H1 (cell line): Measurements from ENCODE around the gene MKRN1. TPM values are rescaled to one million over a fixed set of nuclear protein-coding genes. Genes with fewer than 3 reads are reported as not detected.

Experiments used
- CTCF ChIA-PET: fragments of 300-600 bp; sonication (Branson Sonifier 250); formaldehyde crosslinking; loops from one replicate; lab custom pipeline; 2021; ENCODE audit not compliant: partially characterized antibody; lab: Charles Lee
- POLR2A ChIA-PET: fragments of 300-600 bp; sonication (Branson Sonifier 250); formaldehyde crosslinking; loops from one replicate; lab custom pipeline; 2021; ENCODE audit warnings: inconsistent platforms; ENCODE audit not compliant: partially characterized antibody; lab: Charles Lee
- DNase-seq, 2 experiments: peaks; one replicate each; pipeline versions ENCODE4 v3.0.0 to v3.0.0-alpha.2; 2010 to 2022; ENCODE audit warnings: low spot score in 2 of 2, low read depth in 1 of 2, mixed read lengths in 1 of 2
- FAIRE-seq: peaks from 2 replicates; lab custom pipeline; 2011; peaks lifted over from hg19 to GRCh38; lab: Jason Lieb, UNC
- H2AFZ ChIP-seq: 2 replicates; pipeline ENCODE4 v1.8.1; 2012; ENCODE audit warnings: low read length, inconsistent platforms
- H2AK5ac ChIP-seq: 2 replicates; pipeline ENCODE4 v1.6.1; 2013; ENCODE audit warnings: low read depth, low read length
- H2BK120ac ChIP-seq: replicated peaks from 2 replicates; pipeline ENCODE3; 2013; ENCODE audit warnings: low read depth, low read length, inconsistent platforms
- H2BK12ac ChIP-seq: 2 replicates; pipeline ENCODE4 v1.6.1; 2013; ENCODE audit warnings: low read depth, low read length
- H2BK15ac ChIP-seq: 2 replicates; pipeline ENCODE4 v1.6.1; 2013; ENCODE audit warnings: low read length
- H2BK20ac ChIP-seq: 2 replicates; pipeline ENCODE4 v1.6.1; 2013; ENCODE audit warnings: low read length
- H2BK5ac ChIP-seq: 2 replicates; pipeline ENCODE4 v1.6.1; 2013; ENCODE audit warnings: low read depth, low read length
- H3K14ac ChIP-seq: 2 replicates; pipeline ENCODE4 v1.6.1; 2013; ENCODE audit warnings: inconsistent platforms; ENCODE audit not compliant: insufficient read length
- H3K18ac ChIP-seq: 2 replicates; pipeline ENCODE4 v1.6.1; 2013; ENCODE audit warnings: low read length; ENCODE audit errors: extremely low read depth
- H3K23ac ChIP-seq: 2 replicates; pipeline ENCODE4 v1.6.1; 2013; ENCODE audit warnings: inconsistent platforms; ENCODE audit not compliant: insufficient read length
- H3K23me2 ChIP-seq: 2 replicates; pipeline ENCODE4 v1.6.1; 2013; ENCODE audit warnings: low read depth, low read length
- H3K27ac ChIP-seq: 2 replicates; pipeline ENCODE4 v1.6.1; 2011; ENCODE audit warnings: low read depth, low read length, inconsistent platforms
- H3K27me3 ChIP-seq, 4 experiments: replicated peaks in 1 of 4; 1 replicate in 1 of 4; 2 replicates in 3 of 4; pipeline versions ENCODE4 v1.6.1 to v1.8.1; 2011 to 2013; ENCODE audit warnings: low read length in 3 of 4, mild to moderate bottlenecking in 3 of 4, inconsistent platforms in 2 of 4, mixed read lengths in 2 of 4, moderate library complexity in 1 of 4; ENCODE audit not compliant: control insufficient read depth in 3 of 4, insufficient read depth in 3 of 4; ENCODE audit errors: extremely low read depth in 1 of 4
- H3K36me3 ChIP-seq, 4 experiments: 2 replicates each; pipeline versions ENCODE4 v1.6.1 to v1.8.1; 2011 to 2013; ENCODE audit warnings: mild to moderate bottlenecking in 4 of 4, low read length in 3 of 4, moderate library complexity in 2 of 4, control low read depth in 1 of 4, inconsistent platforms in 1 of 4; ENCODE audit not compliant: insufficient read depth in 4 of 4, control insufficient read depth in 2 of 4
- H3K4ac ChIP-seq: replicated peaks from 2 replicates; pipeline ENCODE3; 2013; ENCODE audit warnings: low read length, low read depth, mixed read lengths, inconsistent platforms; ENCODE audit not compliant: insufficient read length
- H3K4me1 ChIP-seq, 4 experiments: replicated peaks in 1 of 4; 1 replicate in 1 of 4; 2 replicates in 3 of 4; pipeline versions ENCODE4 v1.6.1 to v1.8.1; 2011 to 2013; ENCODE audit warnings: low read length in 3 of 4, inconsistent platforms in 2 of 4, mixed read lengths in 1 of 4; ENCODE audit not compliant: insufficient read depth in 4 of 4, control insufficient read depth in 3 of 4
- H3K4me2 ChIP-seq, 2 experiments: 2 replicates each; pipeline versions ENCODE4 v1.6.1 to v1.8.1; 2011 to 2013; ENCODE audit warnings: low read depth in 2 of 2, low read length in 2 of 2, control low read depth in 1 of 2, inconsistent platforms in 1 of 2, mild to moderate bottlenecking in 1 of 2; ENCODE audit not compliant: insufficient read depth in 1 of 2
- H3K4me3 ChIP-seq, 4 experiments: fragments of 200-600, 300-600 bp in 1 of 4; sonication (generic), shearing (Covaris generic), sonication (Bioruptor Twin) in 1 of 4; 2 replicates each; pipeline versions ENCODE4 v1.5.1 to v1.8.1; 2011 to 2016; ENCODE audit warnings: low read length in 4 of 4, low read depth in 3 of 4, control low read depth in 2 of 4, inconsistent platforms in 2 of 4, mild to moderate bottlenecking in 2 of 4, mixed read lengths in 1 of 4, moderate library complexity in 1 of 4; ENCODE audit not compliant: insufficient read depth in 2 of 4; ENCODE audit errors: extremely low read depth in 1 of 4
- H3K56ac ChIP-seq: replicated peaks from 2 replicates; pipeline ENCODE3; 2013; ENCODE audit warnings: low read depth, mild to moderate bottlenecking, mixed read lengths, low read length, inconsistent platforms; ENCODE audit not compliant: insufficient read length
- H3K79me1 ChIP-seq: 2 replicates; pipeline ENCODE4 v1.6.1; 2013; ENCODE audit warnings: low read depth, low read length, control low read depth
- H3K79me2 ChIP-seq, 2 experiments: 2 replicates each; pipeline versions ENCODE4 v1.6.1 to v1.8.1; 2012 to 2013; ENCODE audit warnings: low read length in 2 of 2, mild to moderate bottlenecking in 2 of 2, inconsistent platforms in 1 of 2; ENCODE audit not compliant: insufficient read depth in 2 of 2, control insufficient read depth in 1 of 2
- H3K9ac ChIP-seq, 4 experiments: replicated peaks in 1 of 4; 1 replicate in 1 of 4; 2 replicates in 3 of 4; pipeline versions ENCODE4 v1.6.1 to v1.8.1; 2011 to 2013; ENCODE audit warnings: low read depth in 3 of 4, low read length in 3 of 4, control low read depth in 2 of 4, mild to moderate bottlenecking in 2 of 4, moderate library complexity in 2 of 4, inconsistent platforms in 1 of 4; ENCODE audit errors: extremely low read depth in 1 of 4
- H3K9me3 ChIP-seq, 2 experiments: 2 replicates each; pipeline versions ENCODE4 v1.6.1 to v1.8.1; 2012 to 2013; ENCODE audit warnings: mild to moderate bottlenecking in 2 of 2, moderate library complexity in 2 of 2, control low read depth in 1 of 2, inconsistent platforms in 1 of 2, low read depth in 1 of 2, low read length in 1 of 2, mixed read lengths in 1 of 2; ENCODE audit not compliant: insufficient read depth in 2 of 2
- H4K20me1 ChIP-seq, 2 experiments: replicated peaks in 1 of 2; 2 replicates each; pipeline versions ENCODE3 to v1.8.1; 2011 to 2013; ENCODE audit warnings: inconsistent platforms in 2 of 2, low read length in 2 of 2, mild to moderate bottlenecking in 1 of 2; ENCODE audit not compliant: insufficient read depth in 2 of 2, control insufficient read depth in 1 of 2
- H4K5ac ChIP-seq: 2 replicates; pipeline ENCODE4 v1.6.1; 2013; ENCODE audit warnings: low read length, low read depth, mixed read lengths, inconsistent platforms; ENCODE audit not compliant: insufficient read length
- H4K8ac ChIP-seq: 2 replicates; pipeline ENCODE4 v1.8.0; 2013; ENCODE audit warnings: mild to moderate bottlenecking, moderate library complexity, low read length, inconsistent platforms; ENCODE audit not compliant: insufficient read depth; ENCODE audit errors: extremely low read depth
- H4K91ac ChIP-seq: replicated peaks from 2 replicates; pipeline ENCODE3; 2013; ENCODE audit warnings: low read length, mixed read lengths, inconsistent platforms; ENCODE audit not compliant: insufficient read length
- BRCA1 ChIP-seq: IDR thresholded peaks from 2 replicates; pipeline ENCODE4 v1.6.1; 2012; ENCODE audit warnings: low read depth, low read length, improper control_type of control experiment
- CBX8 ChIP-seq: fragments of 300-800, 300-1000 bp; sonication (generic); IDR thresholded peaks from 2 replicates; pipeline ENCODE4 v1.7.1; 2016; ENCODE audit warnings: low read depth, low read length, borderline replicate concordance
- CTCF ChIP-seq, 3 experiments: IDR thresholded peaks; 1 replicate in 2 of 3; 2 replicates in 1 of 3; pipeline versions ENCODE4 v1.5.1 to v1.6.1; 2011; ENCODE audit warnings: low read length in 3 of 3, mild to moderate bottlenecking in 3 of 3, inconsistent platforms in 2 of 3, low read depth in 1 of 3, moderate library complexity in 1 of 3; ENCODE audit not compliant: insufficient read depth in 1 of 3; ENCODE audit errors: control extremely low read depth in 1 of 3
- GTF2F1 ChIP-seq: IDR thresholded peaks from 2 replicates; pipeline ENCODE4 v1.6.1; 2012; ENCODE audit warnings: low read depth, low read length, improper control_type of control experiment, borderline replicate concordance
- KDM1A ChIP-seq: fragments of 200-600, 300-600 bp; sonication (generic); IDR thresholded peaks from 2 replicates; pipeline ENCODE4 v1.7.1; 2016; ENCODE audit warnings: mild to moderate bottlenecking, low read length, borderline replicate concordance
- NANOG ChIP-seq: IDR thresholded peaks from 2 replicates; pipeline ENCODE4 v1.6.1; 2011; ENCODE audit warnings: low read length, low read depth, mild to moderate bottlenecking, inconsistent platforms; ENCODE audit not compliant: insufficient read depth, poor library complexity, severe bottlenecking
- POU5F1 ChIP-seq: IDR thresholded peaks from 2 replicates; pipeline ENCODE4 v1.6.1; 2011; ENCODE audit warnings: low read depth, mild to moderate bottlenecking, low read length, moderate library complexity
- RAD21 ChIP-seq, 2 experiments: IDR thresholded peaks in 1 of 2; conservative IDR thresholded peaks in 1 of 2; 2 replicates each; pipeline ENCODE4 v1.6.1; 2011; ENCODE audit warnings: low read depth in 2 of 2, low read length in 2 of 2, improper control_type of control experiment in 1 of 2, inconsistent platforms in 1 of 2, mild to moderate bottlenecking in 1 of 2, moderate library complexity in 1 of 2
- RBBP5 ChIP-seq: IDR thresholded peaks from 2 replicates; pipeline ENCODE4 v1.7.1; 2012; ENCODE audit warnings: low read depth, mild to moderate bottlenecking, inconsistent platforms, low read length, moderate library complexity, borderline replicate concordance
- SIRT6 ChIP-seq: IDR thresholded peaks from one replicate; pipeline ENCODE4 v1.7.1; 2012; ENCODE audit warnings: low read length, inconsistent platforms
- SP1 ChIP-seq: IDR thresholded peaks from 2 replicates; pipeline ENCODE4 v1.6.1; 2011; ENCODE audit warnings: low read depth, low read length
- YY1 ChIP-seq: IDR thresholded peaks from 2 replicates; pipeline ENCODE4 v1.6.1; 2011; ENCODE audit warnings: low read depth, mild to moderate bottlenecking, low read length
- WGBS, 2 experiments: shearing (Covaris generic) in 1 of 2; methylation state at CpG; one replicate each; pipeline versions ENCODE4 v1.1.6 to v1.1.7; 2013 to 2015; ENCODE audit warnings: low lambda C conversion rate in 2 of 2, mixed read lengths in 2 of 2, inconsistent platforms in 1 of 2, low coverage in 1 of 2, missing lambda C conversion rate in 1 of 2; ENCODE audit not compliant: insufficient replicate concordance in 2 of 2, insufficient coverage in 1 of 2, insufficient read length in 1 of 2; ENCODE audit errors: extremely low coverage in 1 of 2, missing lambda C conversion rate in 1 of 2; 5-methylcytosine and 5-hydroxymethylcytosine counted together
- polyA plus RNA-seq, 7 experiments: library from polyadenylated mRNA; depleted of rRNA in 3 of 7; stranded (reverse) in 5 of 7; unstranded in 2 of 7; fragments of >200 nt in 5 of 7; fragments of 200-250 nt in 2 of 7; gene quantifications; 1 replicate in 5 of 7; 2 replicates in 1 of 7; 4 replicates in 1 of 7; pipeline versions ENCODE4 v1.2.1 to v1.2.3, GENCODE V29; 2011 to 2013; ENCODE audit warnings: missing spikeins in 2 of 7, mixed read lengths in 2 of 7
- total RNA-seq: library from RNA; stranded (reverse); fragmentation: NEBNext Ultra II Directional; extraction: Animal tissue kit (Norgen Biotek cat#: 25700); gene quantifications from 2 replicates; pipeline ENCODE4 v1.2.1, GENCODE V29; 2021

Gene MKRN1
- total and polyA plus RNA-seq, 2 of the 8 experiments (the other 6 are each of a cell fraction or from before 2014, with no cell fraction given), result 46.2 to 99.6 TPM

GRCh38 chr7:140494867-140495266, 15.6 kb upstream of the MKRN1 start:
- Histone ChIP-seq H3K4me3 (no peak overlapping the region), H2BK20ac (no peak overlapping the region), H4K5ac (no peak overlapping the region), H3K36me3 (no peaks in the 10 kb centered on the region), H2BK5ac (no peak overlapping the region), H3K79me2 (no peaks in the 10 kb centered on the region), H3K23me2 (no peaks in the 10 kb centered on the region), H3K23ac (no peak overlapping the region), H3K56ac (no peak overlapping the region), H2BK12ac (no peak overlapping the region), H3K4ac (no peak overlapping the region), H3K9me3 (no peaks in the 10 kb centered on the region), H3K79me1 (no peaks in the 10 kb centered on the region), H4K91ac (no peak overlapping the region), H2BK15ac (no peak overlapping the region), H3K27ac (no peak overlapping the region), H3K27me3 (no peaks in the 10 kb centered on the region), H2BK120ac (no peak overlapping the region), H2AFZ (no peak overlapping the region), H3K9ac (no peak overlapping the region), H3K4me2 (no peak overlapping the region), H3K14ac (no peak overlapping the region), H3K18ac (no peak overlapping the region), H3K4me1 (no peaks in the 10 kb centered on the region), H4K20me1 (no peaks in the 10 kb centered on the region), H2AK5ac (no peak overlapping the region), H4K8ac (no peak overlapping the region)
- DNase-seq, result no peak
- WGBS, 2 experiments, result 92% methylated on average over 9 of the region's 9 CpGs; no CpG with 5 or more reads in 1 of the 2 experiments
- no peak for FAIRE-seq
- ChIA-PET CTCF (interaction anchor here (1.0 to 5.3 kb wide), 6 partner anchors 12 to 165 kb away, joined by 3 to 67 read pairs (median 8); partner anchors contain the start of gene MKRN1), POLR2A (interaction anchor here (3.4 kb wide), 1 partner anchor 16 kb away, joined by 9 read pairs; the partner anchor contains the start of gene MKRN1)
- TF ChIP-seq SIRT6, result no peak
- TF ChIP-seq SP1, result no peak
- TF ChIP-seq YY1, result no peak
- no peak for TF ChIP-seq NANOG
- no peak for TF ChIP-seq CBX8
- no peak for TF ChIP-seq KDM1A
- no peak for TF ChIP-seq BRCA1
- no peak for TF ChIP-seq RAD21 (IDR thresholded peaks at IDR 0.05 in 1 of 2, conservative IDR thresholded peaks at IDR 0.05 in 1 of 2; ENCODE audit: low read depth in 2 of 2, low read length in 2 of 2)
- no peak for TF ChIP-seq RBBP5
- no peak for TF ChIP-seq POU5F1
- no peak for TF ChIP-seq GTF2F1
- no peak for TF ChIP-seq CTCF (IDR thresholded peaks at IDR 0.05; ENCODE audit: control extremely low read depth in 1 of 3, insufficient read depth in 1 of 3, low read depth in 1 of 3, low read length in 3 of 3)
